HEK293 (cell line): ENCODE results near the gene ELOVL6.

Experiments used
- CTCF ChIA-PET: fragments of 350-600 bp; formaldehyde crosslinking; extraction: SDS; loops from one replicate; lab custom pipeline; 2021; ENCODE audit warnings: antibody characterized with exemption; lab: Yijun Ruan, JAX
- POLR2A ChIA-PET: fragments of 300-600 bp; formaldehyde crosslinking; extraction: SDS; loops from one replicate; lab custom pipeline; 2020; ENCODE audit warnings: antibody characterized with exemption, inconsistent platforms; lab: Yijun Ruan, JAX
- H3K27ac ChIP-seq: fragments of 200-500 bp; sonication (Bioruptor generic); 2 replicates; pipeline ENCODE4 v1.5.1; 2014; ENCODE audit warnings: low read depth, low read length, control low read depth, inconsistent platforms; ENCODE audit errors: extremely low read depth
- H3K36me3 ChIP-seq, 2 experiments: fragments of 200-500 bp in 1 of 2; sonication (Bioruptor generic) in 1 of 2; 1 replicate in 1 of 2; 2 replicates in 1 of 2; pipeline ENCODE4 v1.5.1; 2014 to 2017; ENCODE audit warnings: inconsistent platforms in 2 of 2, low read length in 2 of 2; ENCODE audit not compliant: control insufficient read depth in 2 of 2, insufficient read depth in 1 of 2
- H3K4me1 ChIP-seq: fragments of 200-500 bp; sonication (Bioruptor generic); 2 replicates; pipeline ENCODE4 v1.5.1; 2014; ENCODE audit warnings: mild to moderate bottlenecking, low read length, inconsistent platforms; ENCODE audit not compliant: control insufficient read depth, insufficient read depth
- H3K4me3 ChIP-seq: 2 replicates; pipeline ENCODE4 v1.5.1; 2011; ENCODE audit warnings: low read depth, mild to moderate bottlenecking, control low read depth, low read length, moderate library complexity
- H3K9me3 ChIP-seq: fragments of 200-500 bp; sonication (Bioruptor generic); 2 replicates; pipeline ENCODE4 v1.5.1; 2014; ENCODE audit warnings: low read depth, low read length, inconsistent platforms; ENCODE audit not compliant: control insufficient read depth, insufficient read depth
- GLI4 ChIP-seq: fragments of 450-650 bp; formaldehyde crosslinking; IDR thresholded peaks from 2 replicates; pipeline ENCODE4 v1.5.1; 2016; ENCODE audit warnings: missing biosample characterization, missing genetic modification characterization
- PRDM1 ChIP-seq: fragments of 450-650 bp; formaldehyde crosslinking; IDR thresholded peaks from 2 replicates; pipeline ENCODE4; 2016; ENCODE audit warnings: missing biosample characterization, missing genetic modification characterization
- TCF7L2 ChIP-seq: IDR thresholded peaks from 2 replicates; pipeline ENCODE4 v1.6.1; 2011; ENCODE audit warnings: low read depth, mild to moderate bottlenecking, inconsistent platforms, low read length, moderate library complexity, borderline replicate concordance
- ZBTB21 ChIP-seq: fragments of 450-650 bp; formaldehyde crosslinking; IDR thresholded peaks from 2 replicates; pipeline ENCODE4 v1.5.1; 2017; ENCODE audit warnings: missing biosample characterization, missing genetic modification characterization
- ZFP69B ChIP-seq: fragments of 450-650 bp; formaldehyde crosslinking; IDR thresholded peaks from 2 replicates; pipeline ENCODE4 v1.5.1; 2016; ENCODE audit warnings: missing biosample characterization, missing genetic modification characterization
- ZNF133 ChIP-seq: fragments of 450-650 bp; formaldehyde crosslinking; IDR thresholded peaks from 2 replicates; pipeline ENCODE4 v1.5.1; 2016; ENCODE audit warnings: missing biosample characterization, missing genetic modification characterization
- ZNF211 ChIP-seq: fragments of 450-650 bp; formaldehyde crosslinking; IDR thresholded peaks from 2 replicates; pipeline ENCODE4 v1.5.1; 2016; ENCODE audit warnings: low read depth, missing biosample characterization, missing genetic modification characterization
- ZNF223 ChIP-seq: fragments of 450-650 bp; formaldehyde crosslinking; IDR thresholded peaks from 2 replicates; pipeline ENCODE4 v1.5.1; 2016; ENCODE audit warnings: missing biosample characterization, missing genetic modification characterization
- ZNF24 ChIP-seq: fragments of 450-650 bp; formaldehyde crosslinking; IDR thresholded peaks from 2 replicates; pipeline ENCODE4 v1.5.1; 2016; ENCODE audit warnings: missing biosample characterization, missing genetic modification characterization
- ZNF274 ChIP-seq, 2 experiments: fragments of 200-500 bp in 1 of 2; fragments of 450-650 bp in 1 of 2; sonication (Bioruptor generic) in 1 of 2; formaldehyde crosslinking in 1 of 2; IDR thresholded peaks; 2 replicates each; pipeline versions ENCODE4 v1.5.1 to v1.6.1; 2014 to 2016; ENCODE audit warnings: borderline replicate concordance in 1 of 2, inconsistent platforms in 1 of 2, low read length in 1 of 2, missing biosample characterization in 1 of 2, missing genetic modification characterization in 1 of 2
- ZNF335 ChIP-seq: fragments of 450-650 bp; formaldehyde crosslinking; conservative IDR thresholded peaks from 2 replicates; pipeline ENCODE4 v1.5.1; 2016; ENCODE audit warnings: missing biosample characterization, missing genetic modification characterization
- ZNF510 ChIP-seq: fragments of 450-650 bp; formaldehyde crosslinking; IDR thresholded peaks from 2 replicates; pipeline ENCODE4 v1.5.1; 2018; ENCODE audit warnings: mild to moderate bottlenecking, missing genetic modification characterization, missing biosample characterization; ENCODE audit not compliant: insufficient replicate concordance
- ZNF544 ChIP-seq: fragments of 450-650 bp; formaldehyde crosslinking; IDR thresholded peaks from 2 replicates; pipeline ENCODE4 v1.5.0; 2017; ENCODE audit warnings: missing biosample characterization, missing genetic modification characterization
- ZNF629 ChIP-seq: fragments of 450-650 bp; formaldehyde crosslinking; IDR thresholded peaks from 2 replicates; pipeline ENCODE4 v1.5.1; 2017; ENCODE audit warnings: missing biosample characterization, missing genetic modification characterization
- ZNF654 ChIP-seq: fragments of 450-650 bp; formaldehyde crosslinking; IDR thresholded peaks from 2 replicates; pipeline ENCODE4 v1.5.1; 2016; ENCODE audit warnings: low read depth, missing biosample characterization, missing genetic modification characterization
- ZNF670 ChIP-seq: fragments of 450-650 bp; formaldehyde crosslinking; IDR thresholded peaks from 2 replicates; pipeline ENCODE4 v1.5.1; 2016; ENCODE audit warnings: missing biosample characterization, missing genetic modification characterization, low read depth
- ZNF76 ChIP-seq: fragments of 450-650 bp; formaldehyde crosslinking; IDR thresholded peaks from 2 replicates; pipeline ENCODE4; 2016; ENCODE audit warnings: low read depth, missing biosample characterization, missing genetic modification characterization, borderline replicate concordance
- ZNF768 ChIP-seq: fragments of 450-650 bp; formaldehyde crosslinking; IDR thresholded peaks from 2 replicates; pipeline ENCODE4 v1.5.1; 2018; ENCODE audit warnings: missing biosample characterization, mild to moderate bottlenecking, missing genetic modification characterization
- TF ChIP-seq, protein P1 (sequence below): fragments of 450-650 bp; formaldehyde crosslinking; IDR thresholded peaks from 2 replicates; pipeline ENCODE4 v1.5.1; 2016; ENCODE audit warnings: missing biosample characterization, missing genetic modification characterization, borderline replicate concordance
- TF ChIP-seq, protein P2 (sequence below): fragments of 450-650 bp; formaldehyde crosslinking; IDR thresholded peaks from 2 replicates; pipeline ENCODE4 v1.5.1; 2016; ENCODE audit warnings: missing biosample characterization, missing genetic modification characterization
- TF ChIP-seq, protein P3 (sequence below): fragments of 450-650 bp; formaldehyde crosslinking; IDR thresholded peaks from 2 replicates; pipeline ENCODE4 v1.5.1; 2016; ENCODE audit warnings: missing biosample characterization, missing genetic modification characterization
- TF ChIP-seq, protein P4 (sequence below): fragments of 450-650 bp; formaldehyde crosslinking; IDR thresholded peaks from 2 replicates; pipeline ENCODE4 v1.5.1; 2016; ENCODE audit warnings: missing biosample characterization, missing genetic modification characterization, borderline replicate concordance
- TF ChIP-seq, protein P5 (sequence below): fragments of 450-650 bp; IDR thresholded peaks from 2 replicates; pipeline ENCODE4 v1.5.1; 2018; ENCODE audit warnings: missing biosample characterization, missing genetic modification characterization
- TF ChIP-seq, protein P6 (sequence below): fragments of 450-650 bp; formaldehyde crosslinking; IDR thresholded peaks from 2 replicates; pipeline ENCODE4 v1.5.1; 2016; ENCODE audit warnings: missing biosample characterization, missing genetic modification characterization

The ELOVL6 gene

DNA sequence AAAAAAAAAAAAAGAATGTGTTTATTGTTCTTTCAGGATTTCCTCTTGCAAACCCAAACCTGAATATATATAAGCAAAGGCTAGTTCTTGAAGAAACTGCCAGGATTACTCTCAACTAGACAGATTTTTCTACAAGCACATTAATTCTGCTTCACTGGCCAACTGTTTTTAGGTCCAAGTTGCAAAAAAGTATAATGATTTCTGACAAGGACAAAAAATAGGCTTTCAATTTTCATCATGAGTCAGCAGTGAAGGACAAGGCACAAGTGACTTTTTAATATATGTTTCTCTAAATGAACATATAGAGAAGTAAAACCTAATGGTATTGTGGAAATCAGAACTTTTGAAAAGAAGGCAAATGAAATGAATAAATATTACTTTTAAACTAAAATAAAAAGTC lies 73.7 kb downstream of the ELOVL6 start (continued):
- TF ChIP-seq, protein P1, sequence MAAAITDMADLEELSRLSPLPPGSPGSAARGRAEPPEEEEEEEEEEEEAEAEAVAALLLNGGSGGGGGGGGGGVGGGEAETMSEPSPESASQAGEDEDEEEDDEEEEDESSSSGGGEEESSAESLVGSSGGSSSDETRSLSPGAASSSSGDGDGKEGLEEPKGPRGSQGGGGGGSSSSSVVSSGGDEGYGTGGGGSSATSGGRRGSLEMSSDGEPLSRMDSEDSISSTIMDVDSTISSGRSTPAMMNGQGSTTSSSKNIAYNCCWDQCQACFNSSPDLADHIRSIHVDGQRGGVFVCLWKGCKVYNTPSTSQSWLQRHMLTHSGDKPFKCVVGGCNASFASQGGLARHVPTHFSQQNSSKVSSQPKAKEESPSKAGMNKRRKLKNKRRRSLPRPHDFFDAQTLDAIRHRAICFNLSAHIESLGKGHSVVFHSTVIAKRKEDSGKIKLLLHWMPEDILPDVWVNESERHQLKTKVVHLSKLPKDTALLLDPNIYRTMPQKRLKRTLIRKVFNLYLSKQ: no peak
- TF ChIP-seq ZNF768 (tag by site-specific recombination): no peak
- TF ChIP-seq ZNF654 (tag by site-specific recombination): no peak
- TF ChIP-seq ZNF76 (tag by site-specific recombination): no peak
- no peak for TF ChIP-seq ZNF223 (tag by site-specific recombination)
- TF ChIP-seq, protein P2, sequence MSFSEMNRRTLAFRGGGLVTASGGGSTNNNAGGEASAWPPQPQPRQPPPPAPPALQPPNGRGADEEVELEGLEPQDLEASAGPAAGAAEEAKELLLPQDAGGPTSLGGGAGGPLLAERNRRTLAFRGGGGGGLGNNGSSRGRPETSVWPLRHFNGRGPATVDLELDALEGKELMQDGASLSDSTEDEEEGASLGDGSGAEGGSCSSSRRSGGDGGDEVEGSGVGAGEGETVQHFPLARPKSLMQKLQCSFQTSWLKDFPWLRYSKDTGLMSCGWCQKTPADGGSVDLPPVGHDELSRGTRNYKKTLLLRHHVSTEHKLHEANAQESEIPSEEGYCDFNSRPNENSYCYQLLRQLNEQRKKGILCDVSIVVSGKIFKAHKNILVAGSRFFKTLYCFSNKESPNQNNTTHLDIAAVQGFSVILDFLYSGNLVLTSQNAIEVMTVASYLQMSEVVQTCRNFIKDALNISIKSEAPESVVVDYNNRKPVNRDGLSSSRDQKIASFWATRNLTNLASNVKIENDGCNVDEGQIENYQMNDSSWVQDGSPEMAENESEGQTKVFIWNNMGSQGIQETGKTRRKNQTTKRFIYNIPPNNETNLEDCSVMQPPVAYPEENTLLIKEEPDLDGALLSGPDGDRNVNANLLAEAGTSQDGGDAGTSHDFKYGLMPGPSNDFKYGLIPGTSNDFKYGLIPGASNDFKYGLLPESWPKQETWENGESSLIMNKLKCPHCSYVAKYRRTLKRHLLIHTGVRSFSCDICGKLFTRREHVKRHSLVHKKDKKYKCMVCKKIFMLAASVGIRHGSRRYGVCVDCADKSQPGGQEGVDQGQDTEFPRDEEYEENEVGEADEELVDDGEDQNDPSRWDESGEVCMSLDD (tag by site-specific recombination): no peak
- TF ChIP-seq, protein P3, sequence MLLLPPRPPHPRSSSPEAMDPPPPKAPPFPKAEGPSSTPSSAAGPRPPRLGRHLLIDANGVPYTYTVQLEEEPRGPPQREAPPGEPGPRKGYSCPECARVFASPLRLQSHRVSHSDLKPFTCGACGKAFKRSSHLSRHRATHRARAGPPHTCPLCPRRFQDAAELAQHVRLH: no peak
- TF ChIP-seq, protein P4, sequence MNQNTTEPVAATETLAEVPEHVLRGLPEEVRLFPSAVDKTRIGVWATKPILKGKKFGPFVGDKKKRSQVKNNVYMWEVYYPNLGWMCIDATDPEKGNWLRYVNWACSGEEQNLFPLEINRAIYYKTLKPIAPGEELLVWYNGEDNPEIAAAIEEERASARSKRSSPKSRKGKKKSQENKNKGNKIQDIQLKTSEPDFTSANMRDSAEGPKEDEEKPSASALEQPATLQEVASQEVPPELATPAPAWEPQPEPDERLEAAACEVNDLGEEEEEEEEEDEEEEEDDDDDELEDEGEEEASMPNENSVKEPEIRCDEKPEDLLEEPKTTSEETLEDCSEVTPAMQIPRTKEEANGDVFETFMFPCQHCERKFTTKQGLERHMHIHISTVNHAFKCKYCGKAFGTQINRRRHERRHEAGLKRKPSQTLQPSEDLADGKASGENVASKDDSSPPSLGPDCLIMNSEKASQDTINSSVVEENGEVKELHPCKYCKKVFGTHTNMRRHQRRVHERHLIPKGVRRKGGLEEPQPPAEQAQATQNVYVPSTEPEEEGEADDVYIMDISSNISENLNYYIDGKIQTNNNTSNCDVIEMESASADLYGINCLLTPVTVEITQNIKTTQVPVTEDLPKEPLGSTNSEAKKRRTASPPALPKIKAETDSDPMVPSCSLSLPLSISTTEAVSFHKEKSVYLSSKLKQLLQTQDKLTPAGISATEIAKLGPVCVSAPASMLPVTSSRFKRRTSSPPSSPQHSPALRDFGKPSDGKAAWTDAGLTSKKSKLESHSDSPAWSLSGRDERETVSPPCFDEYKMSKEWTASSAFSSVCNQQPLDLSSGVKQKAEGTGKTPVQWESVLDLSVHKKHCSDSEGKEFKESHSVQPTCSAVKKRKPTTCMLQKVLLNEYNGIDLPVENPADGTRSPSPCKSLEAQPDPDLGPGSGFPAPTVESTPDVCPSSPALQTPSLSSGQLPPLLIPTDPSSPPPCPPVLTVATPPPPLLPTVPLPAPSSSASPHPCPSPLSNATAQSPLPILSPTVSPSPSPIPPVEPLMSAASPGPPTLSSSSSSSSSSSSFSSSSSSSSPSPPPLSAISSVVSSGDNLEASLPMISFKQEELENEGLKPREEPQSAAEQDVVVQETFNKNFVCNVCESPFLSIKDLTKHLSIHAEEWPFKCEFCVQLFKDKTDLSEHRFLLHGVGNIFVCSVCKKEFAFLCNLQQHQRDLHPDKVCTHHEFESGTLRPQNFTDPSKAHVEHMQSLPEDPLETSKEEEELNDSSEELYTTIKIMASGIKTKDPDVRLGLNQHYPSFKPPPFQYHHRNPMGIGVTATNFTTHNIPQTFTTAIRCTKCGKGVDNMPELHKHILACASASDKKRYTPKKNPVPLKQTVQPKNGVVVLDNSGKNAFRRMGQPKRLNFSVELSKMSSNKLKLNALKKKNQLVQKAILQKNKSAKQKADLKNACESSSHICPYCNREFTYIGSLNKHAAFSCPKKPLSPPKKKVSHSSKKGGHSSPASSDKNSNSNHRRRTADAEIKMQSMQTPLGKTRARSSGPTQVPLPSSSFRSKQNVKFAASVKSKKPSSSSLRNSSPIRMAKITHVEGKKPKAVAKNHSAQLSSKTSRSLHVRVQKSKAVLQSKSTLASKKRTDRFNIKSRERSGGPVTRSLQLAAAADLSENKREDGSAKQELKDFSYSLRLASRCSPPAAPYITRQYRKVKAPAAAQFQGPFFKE (tag by site-specific recombination): no peak
- TF ChIP-seq ZNF133 (tag by site-specific recombination): no peak
- no peak for TF ChIP-seq ZNF24 (tag by site-specific recombination)

DNA sequence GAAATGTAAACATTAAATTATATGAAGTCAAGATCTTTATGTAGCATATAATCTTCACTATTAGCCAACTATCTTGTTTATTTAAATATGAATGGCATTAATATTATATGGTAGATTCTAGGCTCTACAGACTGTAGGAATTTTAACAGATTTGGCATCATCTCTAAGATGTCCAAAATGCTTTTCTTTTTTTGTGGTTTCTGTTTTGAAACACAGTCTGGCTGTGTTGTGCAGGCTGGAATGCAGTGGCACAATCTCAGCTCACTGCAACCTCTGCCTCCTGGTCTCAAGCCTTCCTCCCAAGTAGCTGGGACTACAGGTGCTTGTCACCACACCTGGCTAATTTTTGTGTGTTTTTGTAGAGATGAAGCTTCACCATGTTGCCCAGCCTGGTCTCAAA lies 76.2 kb downstream of the ELOVL6 start:
- no peaks in the 10 kb centered on the region for H3K4me1 ChIP-seq
- H3K4me3 ChIP-seq: no peak overlapping the region
- ChIA-PET CTCF (no interaction called here), POLR2A (no interaction called here)
- H3K27ac ChIP-seq: no peak overlapping the region
- no peaks in the 10 kb centered on the region for H3K36me3 ChIP-seq
- H3K9me3 ChIP-seq: no peaks in the 10 kb centered on the region
- no peak for TF ChIP-seq ZFP69B
- TF ChIP-seq, protein P5, sequence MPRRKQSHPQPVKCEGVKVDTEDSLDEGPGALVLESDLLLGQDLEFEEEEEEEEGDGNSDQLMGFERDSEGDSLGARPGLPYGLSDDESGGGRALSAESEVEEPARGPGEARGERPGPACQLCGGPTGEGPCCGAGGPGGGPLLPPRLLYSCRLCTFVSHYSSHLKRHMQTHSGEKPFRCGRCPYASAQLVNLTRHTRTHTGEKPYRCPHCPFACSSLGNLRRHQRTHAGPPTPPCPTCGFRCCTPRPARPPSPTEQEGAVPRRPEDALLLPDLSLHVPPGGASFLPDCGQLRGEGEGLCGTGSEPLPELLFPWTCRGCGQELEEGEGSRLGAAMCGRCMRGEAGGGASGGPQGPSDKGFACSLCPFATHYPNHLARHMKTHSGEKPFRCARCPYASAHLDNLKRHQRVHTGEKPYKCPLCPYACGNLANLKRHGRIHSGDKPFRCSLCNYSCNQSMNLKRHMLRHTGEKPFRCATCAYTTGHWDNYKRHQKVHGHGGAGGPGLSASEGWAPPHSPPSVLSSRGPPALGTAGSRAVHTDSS (tag by site-specific recombination): no peak
- TF ChIP-seq ZNF629 (tag by site-specific recombination): no peak
- no peak for TF ChIP-seq TCF7L2
- TF ChIP-seq PRDM1 (tag by site-specific recombination): no peak
- TF ChIP-seq ZNF274 (IDR thresholded peaks at IDR 0.05; ENCODE audit: low read length): no peak
- TF ChIP-seq ZNF274 (tag by site-specific recombination; IDR thresholded peaks at IDR 0.05; ENCODE audit: borderline replicate concordance): no peak
- no peak for TF ChIP-seq ZBTB21 (tag by site-specific recombination)
- no peak for TF ChIP-seq ZNF335 (tag by site-specific recombination)
- TF ChIP-seq ZNF670 (tag by site-specific recombination): no peak
- TF ChIP-seq ZNF544 (tag by site-specific recombination): no peak
- no peak for TF ChIP-seq ZNF211 (tag by site-specific recombination)
- no peak for TF ChIP-seq ZNF654 (tag by site-specific recombination)
- TF ChIP-seq, protein P6, sequence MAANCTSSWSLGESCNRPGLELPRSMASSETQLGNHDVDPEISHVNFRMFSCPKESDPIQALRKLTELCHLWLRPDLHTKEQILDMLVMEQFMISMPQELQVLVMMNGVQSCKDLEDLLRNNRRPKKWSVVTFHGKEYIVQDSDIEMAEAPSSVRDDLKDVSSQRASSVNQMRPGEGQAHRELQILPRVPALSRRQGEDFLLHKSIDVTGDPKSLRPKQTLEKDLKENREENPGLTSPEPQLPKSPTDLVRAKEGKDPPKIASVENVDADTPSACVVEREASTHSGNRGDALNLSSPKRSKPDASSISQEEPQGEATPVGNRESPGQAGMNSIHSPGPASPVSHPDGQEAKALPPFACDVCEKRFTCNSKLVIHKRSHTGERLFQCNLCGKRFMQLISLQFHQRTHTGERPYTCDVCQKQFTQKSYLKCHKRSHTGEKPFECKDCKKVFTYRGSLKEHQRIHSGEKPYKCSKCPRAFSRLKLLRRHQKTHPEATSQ (tag by site-specific recombination): no peak
- TF ChIP-seq GLI4 (tag by site-specific recombination): no peak
- TF ChIP-seq ZNF510: no peak
